Stomach (tissue), 9 donors: ENCODE results near the gene PPOX. TPM values are rescaled to one million over a fixed set of nuclear protein-coding genes. Genes with fewer than 3 reads are reported as not detected.

Source experiments
- DNase-seq, 2 donors: peaks; one replicate each; pipeline versions ENCODE4 v3.0.0 to v3.0.0-alpha.2; 2013 to 2019
- H3K27ac ChIP-seq, 5 donors: fragments of 200-600 bp in 4 of 5; sonication (generic) in 4 of 5; one replicate each; pipeline ENCODE4 v1.5.1; 2013 to 2019; ENCODE audit warnings: mild to moderate bottlenecking in 1 of 5, moderate library complexity in 1 of 5
- H3K27me3 ChIP-seq, 3 donors: fragments of 200-600 bp; sonication (generic); one replicate each; pipeline ENCODE4 v1.5.1; 2017 to 2019; ENCODE audit warnings: mixed run types in 1 of 3
- H3K36me3 ChIP-seq, 4 donors: fragments of 200-600 bp; sonication (generic); 1 replicate in 3 of 4; 2 replicates in 1 of 4; pipeline ENCODE4 v1.5.1; 2016 to 2019
- H3K4me1 ChIP-seq, 4 donors: fragments of 200-600 bp; sonication (generic); one replicate each; pipeline ENCODE4 v1.5.1; 2016 to 2019
- H3K4me3 ChIP-seq, 4 donors: fragments of 200-600 bp; sonication (generic) in 3 of 4; one replicate each; pipeline ENCODE4 v1.5.1; 2016 to 2019; ENCODE audit warnings: mild to moderate bottlenecking in 1 of 4
- H3K9me3 ChIP-seq, 4 donors: fragments of 200-600 bp; sonication (generic); one replicate each; pipeline ENCODE4 v1.5.1; 2016 to 2019
- CTCF ChIP-seq, 7 experiments: fragments of 450-650 bp in 4 of 7; fragments of 200-600 bp in 3 of 7; sonication (generic) in 3 of 7; IDR thresholded peaks; one replicate each; pipeline ENCODE4 v1.5.1; 2016 to 2019; ENCODE audit warnings: antibody characterized with exemption in 7 of 7, control low read depth in 2 of 7, mild to moderate bottlenecking in 1 of 7
- EP300 ChIP-seq: sonication (generic); formaldehyde crosslinking; IDR thresholded peaks from one replicate; pipeline ENCODE4 v1.6.1; 2017; ENCODE audit warnings: antibody characterized with exemption
- POLR2A ChIP-seq, 4 donors: fragments of 450-650 bp; IDR thresholded peaks; one replicate each; pipeline ENCODE4 v1.6.1; 2016; ENCODE audit warnings: antibody characterized with exemption in 4 of 4, control low read depth in 2 of 4, mild to moderate bottlenecking in 1 of 4, moderate library complexity in 1 of 4
- POLR2AphosphoS5 ChIP-seq, 3 donors: sonication (generic); formaldehyde crosslinking; IDR thresholded peaks; one replicate each; pipeline ENCODE4 v1.6.1; 2016; ENCODE audit warnings: antibody characterized with exemption in 3 of 3
- WGBS, 5 donors: extraction: QIAGEN DNeasy Blood & Tissue Kit in 3 of 5; methylation state at CpG; one replicate each; pipeline versions ENCODE4 v1.1.5 to v1.1.7; 2013 to 2018; 5-methylcytosine and 5-hydroxymethylcytosine counted together
- intact Hi-C: fragments of 100-400 bp; cut with DNase I; formaldehyde crosslinking; loops from one replicate; pipeline ENCODE4 v1.15.1; 2023; ENCODE audit warnings: low total_unique reads
- polyA plus RNA-seq, 3 donors: library from polyadenylated mRNA; stranded (reverse); fragments of 200-250 nt; gene quantifications; one replicate each; pipeline ENCODE4 v1.2.3, GENCODE V29; 2013
- total RNA-seq, 5 donors: library from RNA; depleted of rRNA; stranded (reverse); fragments of >200 nt; gene quantifications; one replicate each; pipeline versions ENCODE4 v1.1.0 to v1.2.3, GENCODE V29; 2014 to 2016
- donor health status: healthy with polysubstance abuse.
- donor health status: Bipolar disorder and iron deficiency.
- donor health status: healthy.

PPOX gene
- total and polyA plus RNA-seq, 8 donors, result 9.5 to 52.7 (median 31.8) TPM

DNA sequence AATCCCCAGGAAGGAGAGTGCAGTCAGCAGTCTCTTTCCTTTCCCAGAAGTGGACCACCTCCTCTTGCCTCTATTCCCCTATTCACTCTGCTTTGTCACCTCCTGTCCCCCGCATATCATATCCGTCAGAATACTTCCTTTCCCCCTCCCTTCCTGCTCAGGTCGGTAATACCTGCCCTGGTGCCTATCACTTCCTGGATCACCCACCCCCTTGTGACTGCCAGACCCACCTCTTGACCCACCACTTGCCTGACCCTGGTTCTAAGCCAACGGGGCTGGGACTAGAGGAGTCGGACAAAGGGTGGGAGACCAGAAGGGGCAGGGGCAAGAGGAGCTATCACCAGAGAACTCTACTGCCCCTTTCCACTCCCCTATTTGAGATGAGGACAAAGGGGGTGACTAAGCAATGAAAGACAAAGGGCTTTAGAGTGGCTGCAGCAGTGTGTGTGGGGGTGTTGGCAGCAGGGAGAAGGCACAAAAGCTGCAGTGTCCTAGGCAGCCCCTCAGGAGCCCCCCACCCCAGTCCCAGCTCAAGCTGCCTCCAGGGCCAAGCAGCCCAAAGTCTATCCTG is 34.3 kb downstream of the PPOX start:
- H3K9me3 ChIP-seq, result no peaks in the 10 kb centered on the region
- H3K27me3 ChIP-seq, result peaks cover 0 to 8% (median 0%) of the 10 kb centered on the region in 3 donors
- 52 to 75% (median 60%) methylated on average over 5 of the region's 5 CpGs for WGBS, 5 donors
- peaks cover 33 to 90% (median 78%) of the 10 kb centered on the region in 4 donors for H3K4me1 ChIP-seq
- H3K27ac ChIP-seq, result peak overlapping the region; percentile 95 to 98 (median 96)
- peak overlapping the region in 1 of 4 donors; percentile 74 for H3K4me3 ChIP-seq
- peaks cover 6 to 19% (median 16%) of the 10 kb centered on the region in 4 donors for H3K36me3 ChIP-seq
- TF ChIP-seq CTCF (IDR thresholded peaks at IDR 0.05) (no peak), EP300 (no peak), POLR2A (IDR thresholded peaks at IDR 0.05) (no peak), POLR2AphosphoS5 (IDR thresholded peaks at IDR 0.05) (no peak)
- intact Hi-C loops, result no loop called here
- peak in 1 of 2 donors; percentile 65 for DNase-seq

- Histone ChIP-seq H3K4me1 (peaks cover 33 to 90% (median 79%) of the 10 kb centered on the region in 4 donors), H3K9me3 (no peaks in the 10 kb centered on the region), H3K27ac (peak overlapping the region; percentile 95 to 98 (median 96)), H3K36me3 (peaks cover 6 to 26% (median 22%) of the 10 kb centered on the region in 4 donors), H3K4me3 (peak overlapping the region; percentile 73 to 81 (median 74)), H3K27me3 (peaks cover 0 to 8% (median 0%) of the 10 kb centered on the region in 3 donors)
- DNase-seq, result peak; percentile 49 to 79
- intact Hi-C loops, result no loop called here
- TF ChIP-seq POLR2AphosphoS5 (IDR thresholded peaks at IDR 0.05), result peak in 1 of 3 donors; percentile 46
- no peak for TF ChIP-seq POLR2A (IDR thresholded peaks at IDR 0.05)
- 38 to 73% (median 63%) methylated on average over 13 of the region's 13 CpGs for WGBS, 5 donors
These were observed 35.0 kb downstream of the PPOX start for GRCh38 chr1:161200992-161201835.

- 2 to 3% (median 3%) methylated on average over 36 to 53 of the region's 53 CpGs for WGBS, 5 donors
- intact Hi-C loops, result no loop called here
- TF ChIP-seq POLR2A (IDR thresholded peaks at IDR 0.05), result peak in 2 of 4 donors; percentile 54 to 59
- TF ChIP-seq POLR2AphosphoS5 (IDR thresholded peaks at IDR 0.05), result peak; percentile 57 to 94 (median 85)
- no peak for TF ChIP-seq CTCF (IDR thresholded peaks at IDR 0.05)
- peaks cover 6 to 35% (median 30%) of the 10 kb centered on the region in 4 donors for H3K36me3 ChIP-seq
- H3K27me3 ChIP-seq, result peaks cover 0 to 8% (median 0%) of the 10 kb centered on the region in 3 donors
- peak within 1 kb of the TSS; percentile 73 to 81 (median 74) for H3K4me3 ChIP-seq
- peak; percentile 99 to 100 for DNase-seq
- H3K4me1 ChIP-seq, result peaks cover 33 to 90% (median 82%) of the 10 kb centered on the region in 4 donors
- no peaks in the 10 kb centered on the region for H3K9me3 ChIP-seq
- H3K27ac ChIP-seq, result peak within 1 kb of the TSS; percentile 95 to 98 (median 96)
These were observed 35.8 kb downstream of the PPOX start, which contains the start of gene NDUFS2 for GRCh38 chr1:161201836-161202712. Gene NDUFS2, plus strand, starts transcription at chr1:161202367. Its CDS starts 19 bp downstream, at chr1:161202386.

- DNase-seq, result no peak
- Histone ChIP-seq H3K4me3 (no peak overlapping the region), H3K36me3 (peaks cover 34 to 80% (median 75%) of the 10 kb centered on the region in 4 donors), H3K4me1 (peaks cover 25 to 79% (median 61%) of the 10 kb centered on the region in 4 donors), H3K9me3 (no peaks in the 10 kb centered on the region), H3K27ac (peak overlapping the region; percentile 17 to 95 (median 77)), H3K27me3 (no peaks in the 10 kb centered on the region)
- TF ChIP-seq POLR2A (IDR thresholded peaks at IDR 0.05), result no peak
- TF ChIP-seq EP300, result no peak
- TF ChIP-seq CTCF (IDR thresholded peaks at IDR 0.05), result no peak
- no peak for TF ChIP-seq POLR2AphosphoS5 (IDR thresholded peaks at IDR 0.05)
- WGBS, 5 donors, result 78 to 87% (median 82%) methylated on average over 12 of the region's 12 CpGs
- intact Hi-C loops, result no loop called here
These were observed 40.4 kb downstream of the PPOX start for GRCh38 chr1:161206411-161207140.
